ENCODE results near the gene PHF2.

PHF2 gene

DNA sequence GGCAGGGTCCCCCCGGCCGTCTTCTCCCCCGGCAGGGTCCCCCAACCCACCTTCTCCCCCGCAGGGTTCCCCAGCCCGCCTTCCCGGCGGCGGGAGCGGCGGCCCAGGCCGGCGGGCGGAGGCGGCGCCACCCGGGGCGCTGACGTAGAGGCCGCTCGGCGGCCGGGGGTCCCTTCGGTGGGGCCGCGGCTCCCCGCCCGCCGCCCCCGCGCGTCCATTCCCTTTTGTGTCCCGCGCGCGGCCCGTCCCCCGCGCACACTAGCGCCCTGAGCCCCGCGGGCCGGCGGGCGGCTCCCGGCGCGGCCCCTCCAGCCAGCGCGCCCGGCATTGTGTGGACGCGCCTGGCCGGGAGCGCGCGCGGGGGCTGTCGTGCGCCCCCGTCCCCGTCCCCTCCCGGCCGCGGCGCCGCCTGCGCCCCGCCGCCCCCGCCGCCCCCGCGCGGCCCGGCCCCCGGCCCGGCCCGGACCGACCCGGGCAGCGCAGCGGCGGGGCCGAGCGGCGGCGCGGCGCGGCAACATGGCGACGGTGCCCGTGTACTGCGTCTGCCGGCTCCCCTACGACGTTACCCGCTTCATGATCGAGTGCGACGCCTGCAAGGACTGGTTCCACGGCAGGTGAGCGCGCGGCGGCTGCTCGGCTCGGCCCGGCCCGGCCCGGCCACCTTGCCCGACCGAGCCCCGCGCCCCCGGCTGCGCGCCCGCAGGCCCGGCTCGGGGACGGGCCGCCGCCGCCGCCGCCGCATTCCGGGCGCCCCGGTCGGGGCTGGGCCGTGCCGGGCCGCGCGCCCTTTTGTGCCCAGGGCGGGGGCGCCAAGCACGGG lies at the start of gene PHF2:
PHF2 (plus strand) TSS at position 327 of the 820 bp plus-strand sequence; CDS start at position 517, 190 bp downstream.
- DNase-seq, result no peak

DNA sequence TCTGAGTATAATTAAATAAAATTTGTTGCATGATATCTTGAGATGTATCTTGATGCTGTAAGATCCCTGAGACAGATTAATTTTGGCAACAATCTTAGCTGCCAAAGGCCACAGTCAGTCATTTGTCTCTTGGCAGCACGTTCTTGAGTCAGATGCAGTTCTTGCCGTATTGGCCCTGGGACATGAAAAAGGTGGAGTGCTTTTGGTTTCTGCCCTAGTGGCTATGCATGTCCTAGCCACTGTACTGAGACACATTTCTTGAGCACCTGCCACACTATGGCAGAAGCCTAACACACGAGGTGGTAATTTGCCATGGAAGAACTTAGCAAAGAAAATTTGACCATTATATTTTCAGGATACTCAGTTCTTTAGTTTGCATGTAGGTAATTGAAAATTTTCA lies 45.0 kb upstream of the PHF2 start:
- DNase-seq, result no peak

DNA sequence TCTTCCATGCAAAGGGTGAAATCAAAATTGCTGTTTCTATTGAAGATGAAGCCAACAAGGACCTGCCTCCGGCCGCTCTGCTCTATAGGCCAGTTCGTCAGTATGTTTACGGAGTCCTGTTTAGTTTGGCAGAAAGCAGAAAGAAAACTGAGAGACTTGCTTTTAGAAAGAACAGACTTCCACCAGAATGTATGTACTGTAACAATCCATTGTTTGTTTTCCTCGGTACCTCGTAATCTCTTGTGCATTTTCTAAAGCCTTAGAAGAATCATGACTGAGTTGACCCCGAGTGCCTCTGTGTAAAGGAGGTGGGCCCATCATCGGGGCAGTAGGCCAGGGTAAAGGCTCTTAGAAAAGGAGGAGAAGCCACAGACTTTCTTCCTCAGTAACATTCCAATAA lies 44.2 kb upstream of the PHF2 start:
- no peak for DNase-seq

DNA sequence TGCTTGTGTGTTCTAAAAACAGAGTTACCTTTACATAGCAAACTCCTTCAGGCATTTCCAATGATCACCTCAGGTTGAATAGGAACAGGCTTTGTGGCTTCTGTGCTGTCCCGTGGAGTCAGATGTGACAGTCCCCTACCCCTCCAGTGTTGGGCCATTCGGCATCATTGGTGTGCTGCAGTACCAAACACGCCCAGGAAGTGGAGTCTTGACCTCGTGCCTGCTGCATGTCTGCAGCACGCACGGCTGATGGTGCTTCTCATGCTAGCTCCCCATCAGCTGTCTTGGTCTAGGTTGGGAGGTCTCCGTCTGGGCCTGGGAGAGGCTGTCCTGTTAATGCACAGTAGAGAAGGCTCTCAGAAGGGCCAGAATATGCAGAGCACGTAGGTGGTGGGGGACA lies 42.5 kb upstream of the PHF2 start:
- no peak for DNase-seq

DNA sequence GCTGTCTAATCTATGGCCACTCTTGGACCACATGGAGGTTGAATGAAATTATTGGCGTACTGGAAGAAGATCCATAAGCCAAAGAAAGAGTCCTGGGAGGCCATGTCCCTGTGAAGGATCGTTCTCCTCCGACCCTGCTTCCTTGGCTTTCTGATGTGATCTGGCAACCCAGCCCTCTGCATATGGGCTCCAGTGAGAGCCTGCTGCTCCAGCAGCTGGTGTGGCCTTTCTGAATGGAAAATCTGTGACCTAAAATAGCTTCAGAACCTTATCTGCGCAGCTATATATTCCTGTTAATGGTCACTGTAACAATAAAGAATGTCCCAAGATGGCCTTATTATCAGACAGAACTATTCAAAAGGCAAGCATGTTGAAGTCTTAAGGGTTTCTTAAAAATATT lies 40.2 kb upstream of the PHF2 start:
- no peak for DNase-seq

DNA sequence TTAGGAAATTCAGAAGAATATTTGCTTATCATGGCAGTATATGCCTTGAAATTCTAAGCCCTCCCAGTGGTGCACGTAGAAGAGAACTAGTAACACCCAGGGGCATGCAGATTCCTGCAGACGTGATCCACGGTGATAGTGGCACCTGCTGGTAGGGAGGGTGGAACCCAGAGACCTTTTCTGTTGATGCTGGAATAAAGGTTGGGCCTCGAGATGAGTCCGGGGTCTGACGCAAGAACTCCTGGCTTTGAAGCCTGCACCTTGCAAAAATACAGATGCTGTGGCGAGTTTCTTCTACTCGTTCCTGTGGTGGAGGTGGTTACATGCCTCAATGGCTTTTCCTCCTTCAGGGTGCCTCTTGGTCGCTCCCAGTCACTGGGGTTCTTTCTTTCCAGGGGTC lies 39.5 kb upstream of the PHF2 start:
- no peak for DNase-seq

DNA sequence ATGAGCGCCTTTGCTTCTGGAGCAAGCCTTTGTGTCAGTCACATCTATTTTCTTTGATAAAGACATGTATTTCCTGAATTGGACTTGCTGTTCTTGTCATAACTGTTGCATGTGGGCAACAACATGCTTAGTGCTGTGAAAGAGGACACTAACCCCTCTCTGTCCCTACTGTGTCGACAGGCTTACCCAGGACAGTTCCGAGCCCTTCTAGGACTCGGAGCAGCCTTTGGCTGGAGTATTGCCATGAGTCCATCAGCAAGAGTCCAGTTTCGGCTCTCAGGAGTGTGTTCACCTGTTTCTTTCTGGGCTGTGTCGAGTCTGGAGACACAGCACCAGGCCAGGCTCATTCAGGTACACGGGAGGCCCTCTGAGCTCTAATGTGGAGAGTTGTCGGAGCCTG lies 36.1 kb upstream of the PHF2 start:
- DNase-seq, result no peak

DNA sequence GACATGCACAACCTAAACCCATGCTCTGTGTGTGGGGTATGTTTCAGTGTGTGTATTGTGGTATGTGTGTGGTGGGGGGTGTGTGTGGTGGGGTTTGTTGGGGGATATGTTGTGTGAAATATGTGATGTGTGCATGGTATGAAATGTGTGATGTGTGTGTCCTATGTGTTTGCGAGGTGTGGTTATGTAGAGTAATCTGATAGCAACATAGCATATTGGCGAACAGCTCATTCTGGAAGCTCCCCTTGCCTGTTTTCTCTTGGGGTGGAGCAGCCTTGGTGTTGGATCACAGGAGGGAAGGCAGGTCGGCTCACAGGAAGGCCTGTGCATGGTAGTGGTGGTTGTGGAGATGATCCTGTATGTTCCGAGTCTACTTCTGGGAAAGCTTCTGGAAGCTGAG lies 35.4 kb upstream of the PHF2 start:
- no peak for DNase-seq

DNA sequence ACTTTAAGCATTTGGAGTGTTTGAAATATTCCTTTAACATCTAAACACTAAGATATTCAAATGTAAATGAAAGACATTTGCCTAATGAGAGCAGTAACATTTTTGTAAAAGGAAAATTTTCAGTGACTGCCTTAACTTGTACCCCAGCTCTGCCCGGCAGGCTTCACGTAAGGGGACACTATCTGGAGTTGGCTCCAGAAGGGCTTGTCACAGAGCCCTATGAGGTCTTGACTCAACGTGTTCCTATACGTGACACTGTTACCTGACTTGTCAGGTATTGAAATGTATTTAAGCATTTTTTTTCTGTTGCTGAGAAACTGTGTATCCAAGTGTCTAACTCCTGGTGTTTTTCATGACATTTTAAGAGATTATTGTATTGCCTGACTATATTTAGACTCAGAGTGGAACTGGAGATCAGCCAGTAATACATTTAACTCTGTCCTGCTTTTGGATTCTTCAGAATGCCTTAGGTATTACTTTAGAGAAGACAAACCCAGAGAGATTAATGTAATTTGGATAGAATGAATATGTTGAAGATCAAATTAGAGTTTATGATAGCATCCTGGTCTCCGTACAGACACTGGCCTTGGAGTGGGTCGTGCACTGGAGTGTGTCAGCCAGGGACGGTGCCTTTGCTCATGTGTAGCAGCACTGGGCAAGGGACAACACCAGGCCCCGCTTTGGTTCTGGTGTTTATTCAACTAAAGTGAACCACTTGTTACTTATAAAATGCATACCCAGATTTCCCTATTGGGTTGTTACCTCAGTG lies 34.6 kb upstream of the PHF2 start:
- DNase-seq, result no peak

DNA sequence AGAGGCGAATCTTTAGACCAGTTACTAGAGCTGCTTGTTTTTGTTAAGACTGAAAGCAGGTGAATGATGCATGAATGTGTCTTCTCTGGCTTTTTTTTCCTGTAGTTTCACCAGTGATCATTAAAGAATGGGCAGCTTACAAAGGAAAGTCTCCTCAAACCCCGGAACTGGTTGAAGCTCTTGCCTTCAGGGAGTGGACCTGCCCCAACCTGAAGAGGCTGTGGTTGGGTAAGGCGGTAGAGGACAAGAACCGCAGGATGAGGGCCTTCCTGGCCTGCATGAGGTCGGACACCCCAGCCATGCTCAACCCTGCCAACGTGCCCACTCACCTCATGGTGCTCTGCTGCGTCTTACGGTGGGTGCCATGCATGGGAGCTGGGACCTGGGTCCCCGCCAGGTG lies 33.3 kb upstream of the PHF2 start:
- DNase-seq, result no peak

DNA sequence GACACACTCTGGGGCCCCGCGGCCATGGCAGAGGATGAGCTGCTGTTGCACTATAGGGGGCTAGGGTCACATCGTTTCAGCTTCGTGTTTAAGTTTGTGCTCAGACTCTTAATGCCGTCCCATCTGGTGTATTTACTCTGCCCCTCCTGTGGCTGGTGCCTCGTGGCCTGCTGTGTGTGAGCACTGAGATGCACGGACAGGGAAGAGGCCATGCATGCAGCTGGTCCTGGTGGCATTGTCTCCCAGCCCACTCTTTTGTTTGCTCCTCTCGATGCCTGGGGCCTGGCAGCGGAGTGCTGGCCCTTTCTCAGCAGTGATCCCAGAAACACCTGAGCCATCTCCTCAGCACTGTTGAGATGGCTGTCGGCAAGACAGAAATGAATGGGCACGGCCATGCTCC lies 30.0 kb upstream of the PHF2 start:
- no peak for DNase-seq

DNA sequence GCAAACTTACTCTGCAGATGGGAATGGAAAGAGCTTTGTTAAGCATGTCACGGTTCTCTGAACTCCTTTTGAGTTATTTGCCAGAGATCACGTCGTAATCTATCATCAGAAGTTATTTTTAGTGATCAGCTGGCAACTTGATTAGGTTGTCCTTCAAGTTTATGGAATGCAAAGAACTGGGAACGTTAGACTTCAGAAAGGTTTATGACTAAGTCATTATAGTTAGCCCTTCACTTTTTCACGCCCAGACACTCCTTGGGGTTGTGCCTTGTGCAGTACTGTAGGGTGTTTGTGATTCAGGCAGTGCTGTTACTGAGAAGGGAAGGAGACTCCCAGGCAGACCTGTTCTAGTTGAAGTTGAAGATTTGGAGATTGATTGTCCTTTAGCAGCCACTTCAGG lies 26.8 kb upstream of the PHF2 start:
- no peak for DNase-seq

DNA sequence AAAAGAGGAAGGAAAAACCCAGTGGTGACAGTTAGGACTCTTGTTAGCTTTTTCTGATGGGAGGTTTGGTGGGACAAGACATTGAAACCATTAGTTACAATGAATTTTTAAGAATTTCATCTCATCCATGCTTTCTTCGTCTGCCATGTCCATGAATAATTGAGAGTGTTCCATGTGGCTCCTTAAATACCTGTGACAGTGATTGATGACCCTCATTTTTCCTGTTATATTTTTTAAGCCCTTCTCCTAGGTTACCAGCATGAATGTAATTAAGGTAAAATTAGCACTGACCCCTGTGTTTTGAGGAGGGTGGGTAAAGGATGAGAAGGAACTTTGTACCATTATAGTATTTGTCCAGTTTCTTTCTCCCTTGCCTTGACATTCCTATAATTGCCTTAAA lies 23.5 kb upstream of the PHF2 start:
- no peak for DNase-seq

DNA sequence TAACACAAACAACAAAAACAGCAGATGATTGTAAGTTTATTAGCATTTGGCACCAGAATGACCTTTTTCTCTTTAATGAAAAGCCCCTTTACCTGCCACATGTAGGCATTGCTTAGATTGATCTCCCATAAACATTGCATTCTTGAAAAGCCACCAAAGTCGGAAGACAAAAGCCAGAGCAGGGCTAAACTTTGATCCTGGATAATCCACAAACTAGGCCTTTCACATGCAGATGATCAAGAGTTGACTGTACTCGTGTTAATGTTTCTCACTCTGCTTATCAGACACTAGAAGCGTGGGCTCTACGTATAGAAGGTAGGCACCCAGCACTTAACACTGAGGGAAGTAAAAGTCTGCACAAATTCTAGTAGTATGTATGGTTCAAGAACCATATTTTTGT lies 21.0 kb upstream of the PHF2 start:
- DNase-seq, result no peak

DNA sequence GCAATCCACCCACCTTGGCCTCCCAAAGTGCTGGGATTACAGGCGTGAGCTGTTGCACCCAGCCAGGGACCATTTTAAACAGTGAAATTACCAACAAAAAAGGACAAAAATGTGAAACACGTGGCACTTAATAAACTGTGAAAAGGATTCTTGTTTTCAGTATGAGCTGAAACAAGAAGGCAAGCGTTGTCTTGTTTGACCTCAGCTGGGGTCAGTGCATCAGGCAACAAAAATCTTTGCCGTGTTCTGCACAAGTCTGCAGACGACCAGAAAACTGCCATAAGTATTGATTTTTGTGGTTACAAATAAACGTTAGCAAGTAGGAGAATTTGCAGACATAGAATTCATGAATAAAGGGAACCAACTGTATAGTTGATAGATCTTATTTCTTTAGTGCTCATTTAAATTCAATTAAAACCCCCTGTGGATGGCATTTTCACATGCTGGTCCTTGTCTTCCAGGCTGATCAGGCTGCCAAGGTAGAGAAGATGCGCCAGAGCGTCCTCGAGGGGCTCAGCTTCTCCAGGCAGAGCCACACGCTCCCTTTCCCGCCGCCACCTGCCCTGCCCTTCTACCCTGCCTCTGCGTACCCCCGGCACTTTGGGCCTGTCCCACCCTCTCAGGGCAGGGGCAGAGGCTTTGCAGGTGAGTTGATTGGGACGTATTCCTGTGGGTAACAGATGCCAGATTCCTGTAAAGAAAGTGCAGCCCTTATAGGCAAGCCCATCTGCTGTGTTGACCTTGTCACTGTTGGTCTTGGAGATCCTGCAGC lies 18.8 kb upstream of the PHF2 start:
- DNase-seq, result no peak

DNA sequence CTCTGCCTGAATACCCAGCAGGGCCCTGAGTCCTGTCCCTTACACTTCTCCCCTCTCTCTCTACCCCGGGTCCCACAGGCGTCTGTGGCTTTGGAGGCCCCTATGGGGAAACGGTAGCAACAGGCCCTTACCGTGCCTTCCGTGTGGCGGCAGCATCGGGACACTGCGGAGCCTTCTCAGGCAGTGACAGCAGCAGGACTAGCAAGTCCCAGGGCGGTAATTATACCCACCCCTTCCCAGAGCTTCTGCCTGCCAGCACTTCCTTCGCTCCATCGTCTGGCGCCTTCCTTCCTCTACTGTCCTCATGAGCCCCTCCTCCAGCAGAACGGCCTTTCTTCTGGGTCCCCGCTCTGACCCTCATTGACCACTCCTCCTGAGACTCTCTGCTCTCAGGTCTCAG lies 17.9 kb upstream of the PHF2 start:
- no peak for DNase-seq

DNA sequence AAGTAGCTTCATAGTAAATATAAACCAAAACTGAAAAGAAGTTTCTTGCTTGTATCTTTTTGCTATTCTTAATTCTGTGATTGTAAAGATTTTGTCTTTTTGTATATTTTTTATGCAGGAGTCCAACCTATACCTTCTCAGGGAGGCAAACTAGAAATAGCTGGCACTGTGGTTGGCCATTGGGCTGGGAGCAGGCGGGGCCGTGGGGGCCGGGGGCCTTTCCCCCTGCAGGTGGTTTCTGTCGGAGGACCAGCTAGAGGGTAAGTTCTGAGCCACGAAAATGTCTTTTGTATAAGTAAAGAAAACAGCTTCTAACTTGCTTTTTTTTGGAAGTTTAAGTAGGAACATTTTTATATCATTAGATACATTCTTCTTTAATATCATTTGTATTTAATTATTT lies 15.4 kb upstream of the PHF2 start:
- no peak for DNase-seq

DNA sequence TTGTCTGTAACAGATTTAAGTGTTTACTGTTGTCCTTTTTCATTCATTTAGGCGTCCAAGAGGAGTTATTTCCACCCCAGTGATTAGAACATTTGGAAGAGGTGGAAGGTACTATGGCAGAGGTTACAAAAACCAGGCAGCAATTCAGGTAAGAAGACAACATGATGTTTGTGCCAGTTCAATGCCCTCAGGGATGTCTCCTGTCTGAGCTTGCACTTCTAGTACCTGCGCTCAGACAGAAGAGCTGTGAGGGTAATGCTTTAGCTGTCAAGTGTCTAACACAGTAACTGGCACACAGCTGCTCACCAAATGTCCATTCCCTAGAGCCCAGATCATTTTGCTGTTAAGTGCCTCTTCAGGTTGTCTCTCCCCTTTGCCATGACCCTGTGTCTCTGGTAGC lies 14.2 kb upstream of the PHF2 start:
- DNase-seq, result no peak

DNA sequence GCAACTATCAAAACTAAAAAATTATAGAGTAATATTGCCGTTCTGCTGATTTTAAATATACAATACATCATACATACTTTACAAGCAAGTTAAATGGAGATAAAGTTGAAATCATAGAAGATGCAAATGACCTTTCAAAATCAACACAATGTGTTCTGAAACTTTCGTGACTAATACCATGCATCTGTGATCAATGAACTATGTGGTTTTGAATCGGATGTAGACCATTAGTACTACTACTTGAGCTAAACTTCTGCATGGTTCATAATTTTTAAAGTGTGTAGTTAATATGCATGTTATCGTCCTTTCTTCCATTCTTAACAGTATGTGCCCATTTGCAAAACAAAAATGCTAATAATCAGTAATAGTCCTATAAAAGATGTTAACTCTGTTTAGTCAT lies 11.3 kb upstream of the PHF2 start:
- no peak for DNase-seq

DNA sequence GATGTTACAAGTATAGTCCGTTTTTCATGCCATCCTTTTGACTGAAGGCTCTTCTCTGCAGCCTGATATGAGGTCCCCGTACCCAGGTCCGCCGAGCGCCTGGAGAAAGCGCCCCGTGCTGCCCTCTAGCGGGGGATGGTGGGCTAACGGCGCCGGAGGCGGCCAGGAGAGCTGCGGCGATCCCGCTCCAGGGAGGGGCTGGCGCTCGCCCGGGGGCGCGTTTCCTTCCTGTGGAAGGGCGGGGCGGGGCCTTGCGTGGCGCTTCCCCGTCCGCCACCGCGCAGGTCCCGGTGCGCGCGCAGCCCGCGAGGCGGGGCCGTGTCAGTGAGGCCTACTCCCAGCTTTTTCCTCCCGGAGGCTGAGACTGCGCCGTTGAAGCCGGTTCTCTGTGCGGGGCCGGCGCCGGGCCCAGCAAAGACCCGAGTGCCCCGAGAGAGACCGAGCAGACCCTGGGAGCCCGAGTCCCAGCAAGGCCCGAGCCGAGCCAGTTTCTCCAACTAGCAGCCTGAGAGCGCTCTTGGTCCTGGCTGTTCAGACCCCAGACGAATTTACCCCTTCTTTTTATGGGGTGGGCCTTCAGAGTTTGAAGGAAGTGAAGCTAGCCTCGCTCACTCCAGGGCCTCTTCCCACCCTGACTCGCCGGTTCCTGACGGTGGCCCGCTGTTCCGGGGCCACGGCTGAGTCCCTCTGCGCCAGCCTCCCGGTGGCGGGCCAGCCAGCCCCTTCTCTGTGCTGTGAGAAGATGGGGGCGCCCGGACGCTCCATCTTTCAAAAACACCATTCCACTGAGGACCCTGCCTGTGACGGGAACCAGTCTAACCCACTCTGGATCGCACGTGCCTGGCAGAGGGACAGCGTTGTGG lies 9.7 kb upstream of the PHF2 start:
- DNase-seq, result peak; percentile 92

DNA sequence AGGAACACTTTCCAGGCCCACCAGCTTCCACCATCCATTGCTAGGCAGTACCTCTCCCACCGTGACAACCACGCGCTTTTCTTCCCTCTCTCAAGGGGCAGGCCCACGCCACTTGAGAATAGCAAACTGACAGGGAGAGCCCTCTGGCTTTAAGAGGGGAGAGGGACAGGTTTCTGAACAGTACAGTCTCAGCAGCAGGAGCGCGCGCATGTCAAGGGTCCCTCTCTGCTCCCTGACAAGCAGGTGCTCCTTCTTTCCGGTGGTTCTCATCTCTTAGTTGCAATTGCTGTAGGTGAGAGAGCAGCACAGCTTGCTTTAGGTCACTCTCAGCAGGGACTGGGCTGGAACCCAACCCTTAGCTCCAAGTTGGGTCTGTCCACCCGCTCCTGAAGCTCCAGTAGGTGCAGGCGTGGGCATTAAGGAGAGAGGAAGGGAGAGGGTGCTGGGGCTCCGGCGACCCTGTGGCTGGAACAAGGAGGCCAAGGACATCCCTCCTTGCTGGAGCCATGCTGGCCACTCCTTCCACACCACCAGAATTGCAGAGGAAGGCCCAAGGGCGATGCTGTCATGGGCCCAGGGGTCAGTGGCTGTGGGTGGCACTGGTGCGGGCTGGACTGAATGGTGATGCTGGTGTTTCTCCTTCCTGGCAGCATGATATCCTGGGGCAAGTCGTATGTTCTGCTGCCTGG lies 9.0 kb upstream of the PHF2 start:
- peak; percentile 16 for DNase-seq

DNA sequence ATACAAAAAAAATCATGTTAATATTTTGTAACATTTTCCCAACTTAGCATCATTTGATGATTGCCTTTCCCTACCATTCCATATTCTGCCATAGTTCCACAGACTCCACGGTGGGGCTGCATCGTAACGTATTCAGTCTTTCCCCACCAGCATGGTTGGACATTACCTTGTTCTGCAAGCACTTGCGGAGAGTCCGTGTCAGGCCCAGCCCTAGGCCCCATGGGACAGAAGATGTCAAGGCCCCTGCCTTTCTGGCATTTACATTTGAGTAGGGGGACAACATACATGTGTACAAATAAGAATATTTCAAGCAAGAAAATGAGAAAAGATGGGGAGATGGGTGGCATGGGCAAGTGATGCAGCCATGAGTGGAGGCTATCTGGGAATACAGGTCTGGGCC lies 8.2 kb upstream of the PHF2 start:
- no peak for DNase-seq

Data from DMS153 (cell line).